Measurements from ENCODE around the gene FXR2.

FXR2 gene

GRCh38 chr17:7612294-7612640 lies 2.4 kb downstream of the FXR2 start:
- no peak overlapping the region for H2BK12ac ChIP-seq (ENCODE audit: low read length)
- H3K14ac ChIP-seq (ENCODE audit: low read length), result no peak overlapping the region
- H3K9me3 ChIP-seq (ENCODE audit: insufficient read depth, low read depth, low read length), result no peaks in the 10 kb centered on the region
- H3K4me2 ChIP-seq (ENCODE audit: low read length), result peak overlapping the region; percentile 10
- no peak overlapping the region for H2BK5ac ChIP-seq (ENCODE audit: low read depth, low read length, poor library complexity)
- no peak overlapping the region for H2AFZ ChIP-seq (ENCODE audit: insufficient read depth, low read length, poor library complexity)
- peaks cover 3% of the 10 kb centered on the region in 2 experiments for H3K36me3 ChIP-seq (ENCODE audit: control insufficient read depth in 1 of 2, insufficient read depth in 2 of 2, low read length in 2 of 2)
- no peak overlapping the region for H3K27ac ChIP-seq (ENCODE audit: low read depth, low read length)
- WGBS (ENCODE audit: extremely low coverage, insufficient coverage, insufficient read length), result no CpG with 5 or more reads among the region's 1 CpG
- no peak overlapping the region for H2BK120ac ChIP-seq (ENCODE audit: insufficient read depth, low read length, poor library complexity)
- H4K8ac ChIP-seq (ENCODE audit: low read depth, low read length), result no peak overlapping the region
- no peak overlapping the region for H2AK5ac ChIP-seq (ENCODE audit: low read length)
- peaks cover 6% of the 10 kb centered on the region for H3K79me2 ChIP-seq (ENCODE audit: control insufficient read depth, insufficient read depth, low read length, poor library complexity)
- H3K18ac ChIP-seq (ENCODE audit: low read length), result no peak overlapping the region
- no peaks in the 10 kb centered on the region for H3K27me3 ChIP-seq (ENCODE audit: insufficient read depth, low read length)
- H3K4me1 ChIP-seq (ENCODE audit: control insufficient read depth in 1 of 2, insufficient read depth in 2 of 2, low read length in 2 of 2), result peaks cover 8 to 9% of the 10 kb centered on the region in 2 experiments
- no peak overlapping the region for H3K4ac ChIP-seq (ENCODE audit: low read depth, low read length)
- H4K12ac ChIP-seq (ENCODE audit: low read depth, low read length), result no peak overlapping the region
- no peak overlapping the region for H3K4me3 ChIP-seq (ENCODE audit: low read depth, low read length)
- no peak overlapping the region for H3K23ac ChIP-seq (ENCODE audit: low read length)
- H4K91ac ChIP-seq (ENCODE audit: low read depth, low read length), result no peak overlapping the region
- no peak overlapping the region for H3K9ac ChIP-seq (ENCODE audit: low read length)
- peaks cover 7% of the 10 kb centered on the region for H3K79me1 ChIP-seq (ENCODE audit: low read length)
- no peak for DNase-seq

DNA sequence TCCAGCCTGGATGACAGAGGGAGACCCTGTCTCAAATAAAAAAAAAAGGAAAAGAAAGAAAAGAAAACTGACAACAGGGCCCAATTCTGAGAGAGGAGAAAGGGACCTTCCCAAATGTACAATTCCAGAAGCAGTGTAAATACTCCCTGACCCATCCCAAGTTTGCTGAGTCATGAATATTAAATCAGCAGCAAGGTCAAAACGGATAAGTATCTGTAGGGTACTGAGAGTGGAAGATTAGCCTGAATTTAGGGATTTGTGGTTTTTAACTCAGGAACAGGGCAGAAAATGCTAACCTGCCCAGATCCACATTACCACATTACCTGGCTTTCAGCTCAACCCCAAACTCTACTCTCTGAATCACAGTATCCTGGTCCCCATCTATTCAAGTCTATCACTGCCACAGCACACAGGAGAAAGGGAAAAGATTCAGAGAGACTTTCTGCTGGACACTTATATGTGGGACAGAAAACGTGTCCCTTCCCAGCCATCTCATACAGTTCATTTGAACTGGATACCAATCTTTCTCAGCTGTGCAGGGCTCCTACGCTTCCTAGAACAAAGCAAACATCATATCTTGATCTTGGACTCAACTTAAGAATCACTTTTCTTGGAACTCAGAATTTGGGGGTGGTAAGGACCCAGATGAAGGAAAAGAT lies 2.9 kb downstream of the FXR2 start:
- H2BK120ac ChIP-seq (ENCODE audit: insufficient read depth, low read length, poor library complexity), result no peak overlapping the region
- H2AK5ac ChIP-seq (ENCODE audit: low read length), result no peak overlapping the region
- no peak overlapping the region for H4K8ac ChIP-seq (ENCODE audit: low read depth, low read length)
- H3K9me3 ChIP-seq (ENCODE audit: insufficient read depth, low read depth, low read length), result no peaks in the 10 kb centered on the region
- H3K4me3 ChIP-seq (ENCODE audit: low read depth, low read length), result no peak overlapping the region
- no peak overlapping the region for H3K27ac ChIP-seq (ENCODE audit: low read depth, low read length)
- peak overlapping the region; percentile 42 for H3K4ac ChIP-seq (ENCODE audit: low read depth, low read length)
- peaks cover 7% of the 10 kb centered on the region for H3K79me1 ChIP-seq (ENCODE audit: low read length)
- no peak overlapping the region for H4K12ac ChIP-seq (ENCODE audit: low read depth, low read length)
- WGBS (ENCODE audit: extremely low coverage, insufficient coverage, insufficient read length), result no CpG with 5 or more reads among the region's 3 CpGs
- peaks cover 3% of the 10 kb centered on the region in 2 experiments for H3K36me3 ChIP-seq (ENCODE audit: control insufficient read depth in 1 of 2, insufficient read depth in 2 of 2, low read length in 2 of 2)
- peaks cover 8 to 9% of the 10 kb centered on the region in 2 experiments for H3K4me1 ChIP-seq (ENCODE audit: control insufficient read depth in 1 of 2, insufficient read depth in 2 of 2, low read length in 2 of 2)
- H3K79me2 ChIP-seq (ENCODE audit: control insufficient read depth, insufficient read depth, low read length, poor library complexity), result peaks cover 6% of the 10 kb centered on the region
- no peaks in the 10 kb centered on the region for H3K27me3 ChIP-seq (ENCODE audit: insufficient read depth, low read length)
- no peak overlapping the region for H3K4me2 ChIP-seq (ENCODE audit: low read length)
- H2BK12ac ChIP-seq (ENCODE audit: low read length), result no peak overlapping the region
- no peak overlapping the region for H3K14ac ChIP-seq (ENCODE audit: low read length)
- no peak overlapping the region for H3K9ac ChIP-seq (ENCODE audit: low read length)
- H2BK5ac ChIP-seq (ENCODE audit: low read depth, low read length, poor library complexity), result no peak overlapping the region
- no peak overlapping the region for H4K91ac ChIP-seq (ENCODE audit: low read depth, low read length)
- DNase-seq, result no peak
- no peak overlapping the region for H3K23ac ChIP-seq (ENCODE audit: low read length)
- H2AFZ ChIP-seq (ENCODE audit: insufficient read depth, low read length, poor library complexity), result no peak overlapping the region
- peak overlapping the region; percentile 51 for H3K18ac ChIP-seq (ENCODE audit: low read length)

DNA sequence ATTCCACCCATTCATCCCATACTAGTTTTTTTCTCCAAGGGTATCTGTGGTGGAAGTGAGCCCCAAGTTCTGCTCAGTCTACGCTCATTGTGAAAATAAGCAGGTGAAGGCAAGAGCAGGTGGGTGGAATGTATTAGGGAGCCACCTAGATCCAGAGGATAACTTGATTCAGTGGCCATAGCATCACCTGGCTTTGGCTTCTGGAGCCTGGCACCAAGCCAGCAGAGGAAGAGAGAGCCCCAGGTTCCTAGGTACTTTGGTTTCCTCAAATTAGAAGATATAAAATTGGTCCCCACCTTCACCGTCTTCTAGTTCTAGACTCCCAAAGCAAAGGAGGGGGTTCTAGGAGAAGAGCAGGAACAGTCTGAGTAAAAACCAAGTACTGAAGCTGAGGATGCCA lies 4.1 kb downstream of the FXR2 start:
- Histone ChIP-seq H2AFZ (ENCODE audit: insufficient read depth, low read length, poor library complexity) (no peak overlapping the region), H3K79me2 (ENCODE audit: control insufficient read depth, insufficient read depth, low read length, poor library complexity) (peaks cover 6% of the 10 kb centered on the region), H3K14ac (ENCODE audit: low read length) (no peak overlapping the region), H3K9me3 (ENCODE audit: insufficient read depth, low read depth, low read length) (no peaks in the 10 kb centered on the region), H4K91ac (ENCODE audit: low read depth, low read length) (no peak overlapping the region), H2BK12ac (ENCODE audit: low read length) (no peak overlapping the region), H3K4me2 (ENCODE audit: low read length) (no peak overlapping the region), H2BK120ac (ENCODE audit: insufficient read depth, low read length, poor library complexity) (no peak overlapping the region), H3K4me3 (ENCODE audit: low read depth, low read length) (no peak overlapping the region), H4K8ac (ENCODE audit: low read depth, low read length) (no peak overlapping the region), H3K4me1 (ENCODE audit: control insufficient read depth in 1 of 2, insufficient read depth in 2 of 2, low read length in 2 of 2) (peaks cover 8 to 9% of the 10 kb centered on the region in 2 experiments), H3K23ac (ENCODE audit: low read length) (no peak overlapping the region), H3K79me1 (ENCODE audit: low read length) (peaks cover 7% of the 10 kb centered on the region), H3K9ac (ENCODE audit: low read length) (no peak overlapping the region), H3K36me3 (ENCODE audit: control insufficient read depth in 1 of 2, insufficient read depth in 2 of 2, low read length in 2 of 2) (peaks cover 5 to 8% of the 10 kb centered on the region in 2 experiments), H3K18ac (ENCODE audit: low read length) (no peak overlapping the region), H2BK5ac (ENCODE audit: low read depth, low read length, poor library complexity) (no peak overlapping the region), H4K12ac (ENCODE audit: low read depth, low read length) (no peak overlapping the region), H3K27me3 (ENCODE audit: insufficient read depth, low read length) (no peaks in the 10 kb centered on the region), H3K4ac (ENCODE audit: low read depth, low read length) (no peak overlapping the region), H3K27ac (ENCODE audit: low read depth, low read length) (no peak overlapping the region), H2AK5ac (ENCODE audit: low read length) (no peak overlapping the region)
- WGBS (ENCODE audit: extremely low coverage, insufficient coverage, insufficient read length), result no CpG with 5 or more reads among the region's 2 CpGs
- DNase-seq, result no peak

- Histone ChIP-seq H2BK12ac (ENCODE audit: low read length) (no peak overlapping the region), H3K4me1 (ENCODE audit: control insufficient read depth in 1 of 2, insufficient read depth in 2 of 2, low read length in 2 of 2) (no peaks in the 10 kb centered on the region), H3K79me1 (ENCODE audit: low read length) (no peaks in the 10 kb centered on the region), H3K36me3 (ENCODE audit: control insufficient read depth in 1 of 2, insufficient read depth in 2 of 2, low read length in 2 of 2) (peaks cover 35 to 42% of the 10 kb centered on the region in 2 experiments), H3K14ac (ENCODE audit: low read length) (no peak overlapping the region), H3K4ac (ENCODE audit: low read depth, low read length) (no peak overlapping the region), H3K18ac (ENCODE audit: low read length) (no peak overlapping the region), H3K4me2 (ENCODE audit: low read length) (no peak overlapping the region), H2BK120ac (ENCODE audit: insufficient read depth, low read length, poor library complexity) (no peak overlapping the region), H3K4me3 (ENCODE audit: low read depth, low read length) (no peak overlapping the region), H3K79me2 (ENCODE audit: control insufficient read depth, insufficient read depth, low read length, poor library complexity) (no peaks in the 10 kb centered on the region), H3K9me3 (ENCODE audit: insufficient read depth, low read depth, low read length) (no peaks in the 10 kb centered on the region), H2BK5ac (ENCODE audit: low read depth, low read length, poor library complexity) (no peak overlapping the region), H4K91ac (ENCODE audit: low read depth, low read length) (no peak overlapping the region), H4K12ac (ENCODE audit: low read depth, low read length) (no peak overlapping the region), H2AK5ac (ENCODE audit: low read length) (no peak overlapping the region), H3K9ac (ENCODE audit: low read length) (no peak overlapping the region), H3K23ac (ENCODE audit: low read length) (no peak overlapping the region), H4K8ac (ENCODE audit: low read depth, low read length) (no peak overlapping the region), H3K27me3 (ENCODE audit: insufficient read depth, low read length) (no peaks in the 10 kb centered on the region), H2AFZ (ENCODE audit: insufficient read depth, low read length, poor library complexity) (no peak overlapping the region), H3K27ac (ENCODE audit: low read depth, low read length) (no peak overlapping the region)
- DNase-seq, result no peak
- no CpG with 5 or more reads among the region's 4 CpGs for WGBS (ENCODE audit: extremely low coverage, insufficient coverage, insufficient read length)
Measured at GRCh38 chr17:7606280-7606679, 8.4 kb downstream of the FXR2 start.

All from trophoblast cell (in vitro differentiated cells and primary cell).